HepG2 (cell line): ENCODE results near the gene ARPC1A.

Experiments
- HDAC2 ChIP-seq: sonication (generic); formaldehyde crosslinking; IDR thresholded peaks from 2 replicates; pipeline ENCODE4 v1.4.0; 2020; ENCODE audit warnings: missing genetic modification reagents
- MAFK ChIP-seq, 2 experiments: IDR thresholded peaks in 1 of 2; conservative IDR thresholded peaks in 1 of 2; 2 replicates each; pipeline ENCODE4 v1.6.1; 2011; ENCODE audit warnings: improper control_type of control experiment in 2 of 2, low read length in 2 of 2
- RFX5 ChIP-seq: IDR thresholded peaks from 2 replicates; pipeline ENCODE4 v1.6.1; 2011; ENCODE audit warnings: low read depth, low read length, improper control_type of control experiment

GRCh38 chr7:99410635-99411034 lies 84.9 kb downstream of the ARPC1A start:
- TF ChIP-seq MAFK (conservative IDR thresholded peaks at IDR 0.05 in 1 of 2, IDR thresholded peaks at IDR 0.05 in 1 of 2; ENCODE audit: low read length in 2 of 2) (no peak), RFX5 (no peak), HDAC2 (no peak)
